Measurements from ENCODE around the gene GPR146.

The GPR146 gene

GRCh38 chr7:1016577-1017531, 27.5 kb upstream of the GPR146 start:
- Histone ChIP-seq H3K36me3 (ENCODE audit: insufficient read depth, low read length) (no peaks in the 10 kb centered on the region), H3K9me3 (ENCODE audit: control insufficient read depth, insufficient read depth, low read length) (no peaks in the 10 kb centered on the region), H3K4me1 (ENCODE audit: insufficient read depth, low read length) (no peaks in the 10 kb centered on the region; the same call in 1 of the 2 replicates), H3K9ac (ENCODE audit: low read depth, low read length) (no peak overlapping the region)

- Histone ChIP-seq H3K9ac (ENCODE audit: low read depth, low read length) (no peak overlapping the region), H3K4me1 (ENCODE audit: insufficient read depth, low read length) (no peaks in the 10 kb centered on the region; the same call in 1 of the 2 replicates), H3K9me3 (ENCODE audit: control insufficient read depth, insufficient read depth, low read length) (no peaks in the 10 kb centered on the region), H3K36me3 (ENCODE audit: insufficient read depth, low read length) (no peaks in the 10 kb centered on the region)
These were observed 26.6 kb upstream of the GPR146 start for GRCh38 chr7:1017586-1018333.

- Histone ChIP-seq H3K36me3 (ENCODE audit: insufficient read depth, low read length) (no peaks in the 10 kb centered on the region), H3K4me1 (ENCODE audit: insufficient read depth, low read length) (no peaks in the 10 kb centered on the region; the same call in 1 of the 2 replicates), H3K9me3 (ENCODE audit: control insufficient read depth, insufficient read depth, low read length) (no peaks in the 10 kb centered on the region), H3K9ac (ENCODE audit: low read depth, low read length) (no peak overlapping the region)
These were observed 26.0 kb upstream of the GPR146 start for GRCh38 chr7:1018334-1018695.

GRCh38 chr7:1019255-1019785, 25.0 kb upstream of the GPR146 start:
- H3K4me1 ChIP-seq (ENCODE audit: insufficient read depth, low read length), result no peaks in the 10 kb centered on the region; the same call in 1 of the 2 replicates
- no peaks in the 10 kb centered on the region for H3K9me3 ChIP-seq (ENCODE audit: control insufficient read depth, insufficient read depth, low read length)
- no peaks in the 10 kb centered on the region for H3K36me3 ChIP-seq (ENCODE audit: insufficient read depth, low read length)
- no peak overlapping the region for H3K9ac ChIP-seq (ENCODE audit: low read depth, low read length)

- Histone ChIP-seq H3K4me1 (ENCODE audit: insufficient read depth, low read length) (no peaks in the 10 kb centered on the region; the same call in 1 of the 2 replicates), H3K36me3 (ENCODE audit: insufficient read depth, low read length) (no peaks in the 10 kb centered on the region), H3K9me3 (ENCODE audit: control insufficient read depth, insufficient read depth, low read length) (no peaks in the 10 kb centered on the region), H3K9ac (ENCODE audit: low read depth, low read length) (no peak overlapping the region)
These were observed 24.3 kb upstream of the GPR146 start for GRCh38 chr7:1019789-1020610.

- H3K9ac ChIP-seq (ENCODE audit: low read depth, low read length), result no peak overlapping the region
- H3K9me3 ChIP-seq (ENCODE audit: control insufficient read depth, insufficient read depth, low read length), result no peaks in the 10 kb centered on the region
- no peaks in the 10 kb centered on the region; the same call in 1 of the 2 replicates for H3K4me1 ChIP-seq (ENCODE audit: insufficient read depth, low read length)
- no peaks in the 10 kb centered on the region for H3K36me3 ChIP-seq (ENCODE audit: insufficient read depth, low read length)
These were observed 23.5 kb upstream of the GPR146 start for GRCh38 chr7:1020849-1021251.

- Histone ChIP-seq H3K9me3 (ENCODE audit: control insufficient read depth, insufficient read depth, low read length) (no peaks in the 10 kb centered on the region), H3K9ac (ENCODE audit: low read depth, low read length) (no peak overlapping the region), H3K36me3 (ENCODE audit: insufficient read depth, low read length) (no peaks in the 10 kb centered on the region), H3K4me1 (ENCODE audit: insufficient read depth, low read length) (no peaks in the 10 kb centered on the region)
These were observed 23.0 kb upstream of the GPR146 start for GRCh38 chr7:1021366-1021765.

GRCh38 chr7:1021931-1022330, 22.4 kb upstream of the GPR146 start:
- H3K9ac ChIP-seq (ENCODE audit: low read depth, low read length), result no peak overlapping the region

GRCh38 chr7:1022356-1022755, 22.0 kb upstream of the GPR146 start:
- no peaks in the 10 kb centered on the region for H3K36me3 ChIP-seq (ENCODE audit: insufficient read depth, low read length)
- H3K9ac ChIP-seq (ENCODE audit: low read depth, low read length), result no peak overlapping the region
- no peaks in the 10 kb centered on the region for H3K4me1 ChIP-seq (ENCODE audit: insufficient read depth, low read length)
- no peaks in the 10 kb centered on the region for H3K9me3 ChIP-seq (ENCODE audit: control insufficient read depth, insufficient read depth, low read length)

More at GRCh38 chr7:1021931-1022330, 22.4 kb upstream of the GPR146 start:
- Histone ChIP-seq H3K4me1 (ENCODE audit: insufficient read depth, low read length) (no peaks in the 10 kb centered on the region), H3K9me3 (ENCODE audit: control insufficient read depth, insufficient read depth, low read length) (no peaks in the 10 kb centered on the region), H3K36me3 (ENCODE audit: insufficient read depth, low read length) (no peaks in the 10 kb centered on the region)

GRCh38 chr7:1022801-1023465, 21.4 kb upstream of the GPR146 start:
- Histone ChIP-seq H3K9me3 (ENCODE audit: control insufficient read depth, insufficient read depth, low read length) (no peaks in the 10 kb centered on the region), H3K4me1 (ENCODE audit: insufficient read depth, low read length) (no peaks in the 10 kb centered on the region), H3K9ac (ENCODE audit: low read depth, low read length) (no peak overlapping the region), H3K36me3 (ENCODE audit: insufficient read depth, low read length) (no peaks in the 10 kb centered on the region)

GRCh38 chr7:1024331-1024841, 20.0 kb upstream of the GPR146 start:
- H3K36me3 ChIP-seq (ENCODE audit: insufficient read depth, low read length), result no peaks in the 10 kb centered on the region
- H3K9me3 ChIP-seq (ENCODE audit: control insufficient read depth, insufficient read depth, low read length), result no peaks in the 10 kb centered on the region
- H3K4me1 ChIP-seq (ENCODE audit: insufficient read depth, low read length), result peaks cover 5% of the 10 kb centered on the region; the same call in 1 of the 2 replicates
- no peak overlapping the region for H3K9ac ChIP-seq (ENCODE audit: low read depth, low read length)

- no peaks in the 10 kb centered on the region for H3K36me3 ChIP-seq (ENCODE audit: insufficient read depth, low read length)
- no peak overlapping the region for H3K9ac ChIP-seq (ENCODE audit: low read depth, low read length)
- peaks cover 5% of the 10 kb centered on the region; the same call in 1 of the 2 replicates for H3K4me1 ChIP-seq (ENCODE audit: insufficient read depth, low read length)
- no peaks in the 10 kb centered on the region for H3K9me3 ChIP-seq (ENCODE audit: control insufficient read depth, insufficient read depth, low read length)
These were observed 19.2 kb upstream of the GPR146 start for GRCh38 chr7:1024876-1025742.
